Measurements from ENCODE around the gene SBK1.
"Not testable (repeated sequence)": the region's sequence is repeated elsewhere in the genome, so short reads cannot be mapped to it uniquely, and the experiment has no call there.

The SBK1 gene

GRCh38 chr16:28310796-28311195 lies 18.5 kb downstream of the SBK1 start:
- no peak for DNase-seq

- DNase-seq = no peak
These were observed 19.1 kb downstream of the SBK1 start for GRCh38 chr16:28311413-28311812.

GRCh38 chr16:28311913-28312312 lies 19.6 kb downstream of the SBK1 start:
- no peak for DNase-seq

GRCh38 chr16:28312327-28312726 lies 20.0 kb downstream of the SBK1 start:
- no peak for DNase-seq

- DNase-seq = no peak
These were observed 21.3 kb downstream of the SBK1 start for GRCh38 chr16:28313587-28313986.

GRCh38 chr16:28316054-28316453 lies 23.7 kb downstream of the SBK1 start:
- DNase-seq = no peak

GRCh38 chr16:28317040-28317880 lies 24.9 kb downstream of the SBK1 start:
- DNase-seq = no peak

- DNase-seq = no peak
These were observed 25.9 kb downstream of the SBK1 start for GRCh38 chr16:28318042-28318744.

- no peak for DNase-seq
These were observed 27.2 kb downstream of the SBK1 start for GRCh38 chr16:28319476-28320022.

- no peak for DNase-seq
These were observed 27.8 kb downstream of the SBK1 start for GRCh38 chr16:28320023-28320561.

GRCh38 chr16:28320741-28321140 lies 28.4 kb downstream of the SBK1 start:
- no peak for DNase-seq

GRCh38 chr16:28321700-28322411 lies 29.5 kb downstream of the SBK1 start:
- DNase-seq = no peak

- no peak for DNase-seq
These were observed 32.0 kb downstream of the SBK1 start for GRCh38 chr16:28324235-28324886.

GRCh38 chr16:28324887-28325279 lies 32.6 kb downstream of the SBK1 start:
- DNase-seq = no peak

GRCh38 chr16:28326881-28327610 lies 34.7 kb downstream of the SBK1 start:
- DNase-seq = no peak

- DNase-seq = not testable (repeated sequence)
These were observed 37.9 kb downstream of the SBK1 start for GRCh38 chr16:28330232-28330631.

- not testable (repeated sequence) for DNase-seq
These were observed 38.7 kb downstream of the SBK1 start for GRCh38 chr16:28330981-28331380.

GRCh38 chr16:28332632-28333031 lies 40.3 kb downstream of the SBK1 start:
- DNase-seq = not testable (repeated sequence)

- DNase-seq = not testable (repeated sequence)
These were observed 43.4 kb downstream of the SBK1 start for GRCh38 chr16:28335678-28336077.

- not testable (repeated sequence) for DNase-seq
These were observed 44.8 kb downstream of the SBK1 start for GRCh38 chr16:28336940-28337710.

- not testable (repeated sequence) for DNase-seq
These were observed 45.9 kb downstream of the SBK1 start for GRCh38 chr16:28338230-28338629.

All from NCI-H1436 treated with DMSO at 0.1 percent for 48 hours (cell line).